Astrocyte of the cerebellum (primary cell): Measurements from ENCODE around the gene RBM18.

ENCODE experiments used
- DNase-seq: peaks from one replicate; pipeline ENCODE4 v3.0.0-alpha.2; 2011; ENCODE audit warnings: low read depth
- H3K4me3 ChIP-seq: 2 replicates; pipeline ENCODE4 v1.5.1; 2011; ENCODE audit warnings: mild to moderate bottlenecking, low read depth, low read length, moderate library complexity
- in situ Hi-C: cut with HindIII; loops from 2 replicates; pipeline ENCODE4 v1.10.0; 2017; ENCODE audit warnings: low sequenced_read_pairs
- TF ChIP-seq, protein P1 (sequence below): IDR thresholded peaks from 2 replicates; pipeline ENCODE4 v1.5.1; 2012; ENCODE audit warnings: low read length, low read depth, moderate library complexity, mild to moderate bottlenecking; ENCODE audit errors: missing control alignments

The RBM18 gene

GRCh38 chr9:122232796-122233306, 31.8 kb downstream of the RBM18 start:
- H3K4me3 ChIP-seq = no peak overlapping the region
- no peak for DNase-seq
- in situ Hi-C loops = loop anchor here (25.0 kb wide), 1 partner anchor 104 kb away; no protein-coding TSS in a partner anchor
- TF ChIP-seq, protein P1, sequence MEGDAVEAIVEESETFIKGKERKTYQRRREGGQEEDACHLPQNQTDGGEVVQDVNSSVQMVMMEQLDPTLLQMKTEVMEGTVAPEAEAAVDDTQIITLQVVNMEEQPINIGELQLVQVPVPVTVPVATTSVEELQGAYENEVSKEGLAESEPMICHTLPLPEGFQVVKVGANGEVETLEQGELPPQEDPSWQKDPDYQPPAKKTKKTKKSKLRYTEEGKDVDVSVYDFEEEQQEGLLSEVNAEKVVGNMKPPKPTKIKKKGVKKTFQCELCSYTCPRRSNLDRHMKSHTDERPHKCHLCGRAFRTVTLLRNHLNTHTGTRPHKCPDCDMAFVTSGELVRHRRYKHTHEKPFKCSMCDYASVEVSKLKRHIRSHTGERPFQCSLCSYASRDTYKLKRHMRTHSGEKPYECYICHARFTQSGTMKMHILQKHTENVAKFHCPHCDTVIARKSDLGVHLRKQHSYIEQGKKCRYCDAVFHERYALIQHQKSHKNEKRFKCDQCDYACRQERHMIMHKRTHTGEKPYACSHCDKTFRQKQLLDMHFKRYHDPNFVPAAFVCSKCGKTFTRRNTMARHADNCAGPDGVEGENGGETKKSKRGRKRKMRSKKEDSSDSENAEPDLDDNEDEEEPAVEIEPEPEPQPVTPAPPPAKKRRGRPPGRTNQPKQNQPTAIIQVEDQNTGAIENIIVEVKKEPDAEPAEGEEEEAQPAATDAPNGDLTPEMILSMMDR = no peak

- TF ChIP-seq, protein P1 = no peak
- no peak overlapping the region for H3K4me3 ChIP-seq
- DNase-seq = no peak
- in situ Hi-C loops = loop anchor here (25.0 kb wide), 1 partner anchor 108 kb away; no protein-coding TSS in a partner anchor
These were observed 35.2 kb downstream of the RBM18 start for GRCh38 chr9:122229485-122229837.

DNA sequence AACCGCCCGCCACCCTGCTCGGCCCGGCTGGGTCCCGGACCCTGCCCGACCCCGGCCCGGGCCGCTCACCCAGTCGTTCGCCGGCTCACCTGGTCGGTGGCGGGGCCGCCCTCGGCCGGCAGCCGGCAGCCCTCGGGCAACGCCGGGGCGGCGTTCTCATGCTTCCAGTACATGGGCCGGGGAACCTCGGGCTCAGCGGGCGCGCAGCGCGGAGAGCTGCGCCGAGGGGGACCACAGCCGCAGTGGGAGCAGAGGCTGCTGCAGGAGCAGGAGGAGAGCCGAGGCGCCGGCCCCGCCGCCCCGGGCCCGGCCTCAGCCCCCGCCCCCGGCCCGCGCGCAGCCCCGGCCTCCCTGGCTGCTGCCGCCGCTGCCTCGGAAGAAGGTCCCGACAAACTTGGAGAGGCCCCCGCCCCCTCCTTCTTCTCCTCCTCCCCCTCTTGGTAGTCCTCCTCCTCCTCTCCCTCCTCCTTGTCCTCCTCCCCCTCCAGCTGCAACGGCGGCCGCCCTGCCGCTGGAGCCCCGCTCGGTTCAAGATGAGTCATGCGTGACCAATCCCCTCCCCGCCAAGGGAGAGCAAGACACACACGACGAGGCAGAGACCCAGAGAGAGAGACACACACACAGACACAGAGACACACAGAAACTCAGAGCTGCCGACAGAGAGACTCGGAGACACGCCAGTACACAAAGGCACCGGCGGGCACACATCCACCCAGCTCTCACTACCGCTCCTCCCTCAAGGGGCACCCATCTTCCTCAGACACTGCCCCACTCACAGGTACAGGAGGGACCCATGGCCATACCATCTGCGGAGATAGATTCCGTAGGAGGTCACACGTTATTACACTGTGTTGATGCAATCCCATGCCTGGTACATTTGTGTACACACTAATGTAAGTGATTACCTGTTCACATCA, 35.8 kb downstream of the RBM18 start, which contains the start of gene LHX6:
Gene LHX6 (minus strand): TSS at position 390 of the 917 bp plus-strand sequence. CDS start 217 bp downstream, at position 173.
- DNase-seq = no peak
- TF ChIP-seq, protein P1 = no peak
- H3K4me3 ChIP-seq = peak within 1 kb of the TSS; percentile 15
- in situ Hi-C loops = loop anchor here (25.0 kb wide), 1 partner anchor 108 kb away; no protein-coding TSS in a partner anchor

DNA sequence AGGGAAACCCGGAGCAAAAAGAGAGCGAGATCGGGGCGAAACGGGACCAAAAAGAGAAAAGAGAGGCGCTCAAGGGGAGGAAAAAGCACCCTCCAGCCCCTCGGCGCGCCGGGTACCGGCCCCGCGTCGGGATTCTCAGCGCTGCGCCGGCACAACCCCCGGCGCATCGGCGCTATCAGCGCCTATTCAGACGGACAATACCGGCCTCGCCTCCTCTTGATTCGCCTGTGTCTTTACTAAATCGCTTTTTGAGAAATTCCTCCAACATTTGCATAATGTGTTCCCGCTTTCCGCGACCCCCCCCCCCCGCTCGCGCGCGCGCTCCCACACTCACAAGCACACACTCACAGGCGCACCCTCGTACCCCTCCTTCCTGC, 36.5 kb downstream of the RBM18 start:
- in situ Hi-C loops = loop anchor here (25.0 kb wide), 1 partner anchor 109 kb away; no protein-coding TSS in a partner anchor
- TF ChIP-seq, protein P1 = no peak
- no peak for DNase-seq
- H3K4me3 ChIP-seq = peak overlapping the region; percentile 15

GRCh38 chr9:122227575-122227900, 37.1 kb downstream of the RBM18 start:
- DNase-seq = no peak
- in situ Hi-C loops = loop anchor here (25.0 kb wide), 1 partner anchor 110 kb away; no protein-coding TSS in a partner anchor
- TF ChIP-seq, protein P1 = no peak
- no peak overlapping the region for H3K4me3 ChIP-seq

- in situ Hi-C loops = loop anchor here (25.0 kb wide), 1 partner anchor 110 kb away; no protein-coding TSS in a partner anchor
- TF ChIP-seq, protein P1 = no peak
- no peak overlapping the region for H3K4me3 ChIP-seq
- no peak for DNase-seq
These were observed 37.7 kb downstream of the RBM18 start for GRCh38 chr9:122226758-122227574.
